HG03565 (cell line): ENCODE results near the gene GART.
"Not testable (repeated sequence)": the region's sequence is repeated elsewhere in the genome, so short reads cannot be mapped to it uniquely, and the experiment has no call there.

Source experiments
- ATAC-seq: cut with Tn5 transposase; IDR thresholded peaks from one replicate; pipeline ENCODE4 v1.9.1; 2021; ENCODE audit warnings: mild to moderate bottlenecking, moderate library complexity; ENCODE audit not compliant: unreplicated experiment

The GART gene

DNA sequence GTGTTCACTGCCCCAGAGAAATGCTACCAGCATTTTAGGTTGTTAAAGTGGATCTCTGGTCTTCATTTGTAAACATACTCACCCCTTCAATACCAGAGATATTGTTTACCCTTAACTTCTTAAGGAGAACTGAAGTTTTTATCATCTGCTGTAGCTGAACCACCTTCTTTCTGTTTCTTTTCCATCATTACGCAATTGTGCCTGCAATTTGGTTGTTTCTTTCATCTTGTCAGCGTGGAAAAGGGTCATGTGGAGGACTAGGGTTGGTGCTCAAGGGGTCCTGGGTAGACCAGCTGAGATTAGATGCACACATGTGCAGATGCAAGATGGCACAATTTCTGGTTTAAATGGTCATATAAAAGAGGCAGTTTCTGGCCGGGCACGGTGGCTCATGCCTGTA, 23.0 kb downstream of the GART start:
- ATAC-seq = no peak

DNA sequence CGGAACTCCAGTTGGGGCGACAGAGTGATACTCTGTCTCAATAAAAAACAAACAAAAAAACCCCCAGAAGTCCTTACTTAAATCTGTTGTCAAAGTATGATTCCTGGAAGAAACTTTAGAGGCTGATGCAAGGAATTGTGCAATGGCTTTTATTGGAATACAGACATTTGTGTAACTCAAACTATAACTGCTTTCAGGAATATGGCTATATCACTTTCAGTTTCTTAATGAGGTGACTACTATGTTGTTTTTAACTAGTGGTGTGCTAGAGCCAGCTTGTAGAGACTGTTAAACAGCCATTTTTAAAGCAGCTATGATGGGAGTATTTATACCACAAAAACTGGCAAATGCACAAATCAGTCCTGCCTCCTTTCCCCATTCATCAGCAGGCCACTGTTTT, 27.7 kb downstream of the GART start:
- ATAC-seq = no peak

DNA sequence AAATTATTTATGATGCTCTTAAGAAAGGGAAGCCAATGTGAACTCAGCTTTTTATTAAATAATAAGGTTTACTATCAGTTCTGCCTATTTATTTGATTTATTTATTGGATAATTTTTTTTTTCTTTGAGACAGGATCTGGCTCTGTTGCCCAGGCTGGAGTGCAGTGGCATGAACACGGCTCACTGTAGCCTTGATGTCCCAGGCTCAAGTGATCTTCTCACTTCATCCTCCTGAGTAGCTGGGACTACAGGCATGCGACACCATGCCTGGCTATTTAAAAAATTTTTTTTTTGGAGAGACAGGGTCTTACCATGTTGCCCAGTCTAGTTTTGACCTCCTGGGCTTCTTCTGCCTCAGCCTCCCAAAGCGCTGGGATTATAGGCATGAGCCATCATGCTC, 29.4 kb downstream of the GART start:
- ATAC-seq = no peak

DNA sequence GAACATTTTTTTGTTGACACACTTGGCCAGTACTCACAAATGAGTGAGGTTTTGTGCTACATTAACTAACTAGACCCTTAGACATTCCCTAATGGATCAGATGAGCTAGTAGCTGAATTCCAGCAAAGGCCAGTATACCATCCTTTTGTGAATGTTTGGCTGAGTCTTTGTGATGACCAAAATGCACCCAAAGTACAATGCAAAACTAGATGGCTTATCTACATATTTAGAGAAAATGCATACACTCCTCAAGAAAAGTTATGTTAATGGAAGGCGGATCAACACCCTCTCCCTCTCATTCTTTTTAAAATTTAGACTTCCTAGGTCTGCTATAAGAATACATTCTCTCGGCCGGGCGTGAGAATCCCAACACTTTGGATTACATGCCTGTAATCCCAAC, 30.3 kb downstream of the GART start:
- no peak for ATAC-seq

DNA sequence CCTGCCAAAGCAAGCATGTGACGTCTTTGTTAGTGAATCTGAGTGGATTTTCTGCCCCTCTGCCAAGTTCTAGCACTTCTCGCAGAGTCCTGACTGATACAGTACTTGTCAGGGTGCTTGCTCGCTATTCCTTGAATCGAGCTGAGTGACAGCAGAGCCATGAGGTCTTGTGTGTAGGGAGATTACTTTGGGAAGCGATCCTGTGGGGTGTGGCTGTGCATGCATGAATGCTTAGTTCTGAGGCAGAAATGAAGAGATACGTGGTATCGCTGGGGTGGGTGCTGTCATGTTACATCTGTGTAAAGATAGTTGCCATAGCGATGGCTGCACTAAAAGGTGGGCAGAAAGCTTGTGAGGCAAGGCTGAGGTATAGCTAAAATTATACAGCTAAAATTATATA, 31.1 kb downstream of the GART start:
- no peak for ATAC-seq

DNA sequence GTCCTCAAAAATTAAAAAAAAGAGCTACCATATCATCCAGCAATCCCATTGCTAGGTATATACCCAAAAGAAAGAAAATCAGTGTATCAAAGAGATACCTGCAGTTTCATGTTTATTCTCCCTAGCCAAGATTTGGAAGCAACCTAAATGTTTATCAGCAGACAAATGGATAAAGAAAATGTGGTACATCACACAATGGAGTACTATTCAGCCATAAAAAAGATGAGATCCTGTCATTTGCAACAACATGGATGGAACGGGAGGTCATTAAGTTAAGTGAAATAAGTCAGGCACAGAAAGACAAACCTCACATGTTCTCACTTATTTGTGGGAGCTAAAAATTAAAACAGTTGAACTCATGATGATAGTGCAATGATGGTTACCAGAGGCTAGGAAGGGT, 34.9 kb downstream of the GART start:
- ATAC-seq = not testable (repeated sequence)

DNA sequence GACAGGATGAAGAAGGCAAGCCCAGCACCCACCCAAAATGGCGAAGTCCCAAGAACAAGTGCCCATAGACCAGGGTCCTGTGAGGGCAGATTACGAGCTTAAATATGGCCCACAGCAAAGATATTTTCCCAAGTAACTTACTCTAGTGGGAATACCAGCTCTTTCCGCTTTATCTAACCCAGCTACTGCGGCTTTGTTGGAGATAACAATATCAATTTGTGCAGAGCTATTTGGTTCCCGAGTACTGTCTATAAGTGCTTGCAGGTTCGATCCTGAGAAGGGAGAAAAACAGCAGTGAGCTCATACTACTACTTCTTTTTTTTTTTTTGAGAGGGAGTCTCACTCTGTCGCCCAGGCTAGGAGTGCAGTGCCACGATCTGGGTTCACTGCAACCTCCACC, 36.1 kb downstream of the GART start:
- no peak for ATAC-seq

DNA sequence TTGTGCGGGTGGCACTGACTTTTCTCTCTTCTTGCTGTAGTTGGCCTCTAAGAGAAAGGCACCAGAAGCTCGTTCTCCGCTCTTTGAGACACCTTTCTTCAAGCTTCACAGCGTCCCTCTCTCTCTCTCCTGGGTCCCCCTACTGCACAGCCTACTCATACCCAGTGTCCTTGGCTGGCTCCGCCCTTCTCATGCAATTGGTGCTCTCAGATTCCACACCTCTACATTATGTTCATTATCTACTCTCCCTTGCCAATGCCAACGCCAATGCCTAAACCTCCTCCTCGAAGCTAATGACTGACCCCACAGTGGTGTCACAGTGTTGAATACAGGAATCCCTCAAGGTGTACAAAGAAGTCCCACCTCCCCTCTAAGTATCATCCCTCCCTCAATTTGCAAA, 45.6 kb downstream of the GART start:
- no peak for ATAC-seq

DNA sequence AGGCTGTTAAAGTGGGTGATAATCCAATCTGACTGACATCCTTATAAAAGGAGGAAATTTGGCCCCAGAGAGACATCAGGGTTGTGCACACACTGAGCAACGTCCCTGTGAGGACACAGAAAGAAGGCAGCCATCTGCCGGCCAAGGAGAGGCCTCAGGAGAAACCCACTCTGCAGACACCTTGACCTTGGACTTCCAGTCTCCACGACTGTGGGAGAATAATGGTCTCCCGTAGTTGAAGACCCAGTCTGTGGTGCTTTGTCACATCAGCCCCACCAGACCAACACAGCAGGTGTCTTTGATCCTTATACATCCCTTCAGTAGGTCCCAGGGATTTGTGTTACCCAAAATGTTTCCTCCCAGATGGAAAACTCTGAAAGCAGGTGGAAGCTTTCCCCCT, 46.2 kb downstream of the GART start:
- no peak for ATAC-seq

DNA sequence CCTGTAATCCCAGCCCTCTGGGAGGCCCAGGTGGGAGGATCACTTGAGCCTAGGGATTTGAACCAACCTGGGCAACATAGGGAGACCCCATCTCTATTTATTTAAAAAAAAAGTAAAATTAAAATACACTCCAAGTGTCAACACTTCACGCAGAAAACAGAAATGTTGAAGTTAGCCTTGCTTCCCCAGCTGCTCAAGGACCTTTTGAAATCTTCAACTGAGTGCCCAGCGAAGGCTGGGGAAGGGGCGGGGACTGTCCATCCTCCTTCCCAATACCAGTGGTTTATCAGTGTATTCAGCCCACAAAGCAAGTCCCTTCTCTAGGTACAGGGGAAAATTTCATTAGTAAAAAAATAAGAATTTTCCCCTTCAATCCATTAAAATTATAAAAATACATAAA, 48.2 kb downstream of the GART start:
- no peak for ATAC-seq

DNA sequence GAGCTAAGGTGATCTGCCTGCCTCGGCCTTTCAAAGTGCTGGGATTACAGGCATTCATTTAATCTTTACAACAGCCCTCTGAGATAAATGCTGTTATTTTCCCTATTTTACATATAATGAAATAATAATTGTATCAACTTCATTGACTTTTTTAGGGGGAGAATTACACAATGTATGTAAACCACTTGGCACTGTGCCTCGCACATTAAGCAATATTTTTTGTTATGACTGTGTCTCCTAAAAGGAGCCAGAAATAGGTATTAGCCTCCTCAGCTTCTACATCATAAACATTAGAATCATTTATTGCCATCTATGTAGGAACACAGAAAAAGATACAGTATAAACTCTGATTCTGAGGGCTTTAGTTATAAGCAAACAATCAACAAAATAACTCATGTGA, 49.3 kb downstream of the GART start:
- ATAC-seq = no peak

DNA sequence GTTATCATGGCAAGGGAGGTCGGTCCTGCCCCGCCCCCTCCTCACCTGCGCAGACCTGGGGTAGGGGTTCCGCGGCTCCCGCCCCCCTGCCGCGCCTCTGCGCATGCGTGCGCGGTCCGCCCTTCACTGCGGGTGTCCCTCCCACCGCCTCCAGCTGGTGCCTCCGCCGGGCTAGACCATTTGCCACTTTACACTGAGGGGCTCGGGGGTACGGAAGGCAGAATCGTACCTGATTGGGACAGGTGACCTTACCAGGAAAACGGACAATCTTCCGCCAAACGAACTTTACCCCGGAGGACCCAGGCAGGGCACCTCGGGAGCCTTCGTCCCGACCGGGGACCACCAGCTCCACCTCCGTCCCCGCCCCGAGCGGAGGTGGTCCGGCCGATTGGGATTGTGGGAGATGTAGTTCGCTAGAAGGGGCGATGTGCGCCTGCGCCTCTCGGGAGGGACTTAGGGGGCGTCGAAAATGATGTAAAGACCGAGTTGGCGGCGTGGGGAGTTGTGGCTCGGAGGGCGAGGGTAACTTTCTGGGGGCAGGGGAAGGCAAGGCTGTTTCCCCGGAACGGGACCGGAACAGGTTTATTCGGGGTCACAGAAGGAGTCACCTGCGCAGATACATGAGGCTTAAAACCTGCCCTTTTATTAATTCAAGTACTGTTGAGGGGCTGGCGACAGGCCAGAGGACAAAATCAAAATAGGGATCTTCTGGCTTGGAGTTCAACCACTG, 50.4 kb downstream of the GART start, which contains the start of gene DNAJC28:
DNAJC28 (minus strand) TSS at position 344 of the 730 bp plus-strand sequence. CDS start 2,323 bp downstream, outside the sequence.
- ATAC-seq = peak; percentile 93

DNA sequence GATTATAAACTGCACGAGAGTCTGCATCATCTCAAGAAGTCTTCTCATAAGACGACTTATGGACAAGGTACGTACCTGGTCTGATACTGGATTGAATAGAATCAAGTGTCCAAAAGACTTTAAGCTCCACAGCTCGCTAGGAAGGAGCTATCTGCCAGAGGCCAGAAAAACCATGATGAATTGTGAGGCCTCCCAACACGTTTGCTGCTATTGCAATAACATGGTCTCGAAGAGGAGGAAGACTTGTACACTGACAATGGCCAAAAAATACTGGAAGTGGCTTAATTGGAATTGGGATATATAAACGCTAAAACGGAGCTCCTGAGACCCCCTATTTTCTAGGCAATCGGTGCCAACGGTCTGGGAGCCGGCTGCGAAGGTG, 50.9 kb downstream of the GART start:
- ATAC-seq = no peak

DNA sequence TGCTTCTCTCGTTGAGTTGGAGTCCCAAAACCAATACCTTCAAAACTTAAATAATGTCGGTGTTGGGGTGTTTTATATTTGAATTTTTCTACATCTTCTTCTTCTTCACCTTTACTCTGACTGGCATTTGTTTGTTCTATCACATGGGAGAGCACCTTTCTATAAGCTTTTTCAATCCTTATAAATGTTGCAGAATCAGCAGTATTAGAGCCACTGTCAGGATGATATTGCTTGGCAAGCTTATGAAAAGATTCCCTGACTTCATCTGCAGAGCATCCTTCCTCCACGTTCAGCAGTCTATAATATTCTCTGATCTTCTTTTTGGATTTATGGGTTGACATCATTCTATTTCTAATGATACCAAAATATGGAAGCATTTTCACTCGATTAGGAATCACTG, 53.0 kb downstream of the GART start:
- no peak for ATAC-seq

DNA sequence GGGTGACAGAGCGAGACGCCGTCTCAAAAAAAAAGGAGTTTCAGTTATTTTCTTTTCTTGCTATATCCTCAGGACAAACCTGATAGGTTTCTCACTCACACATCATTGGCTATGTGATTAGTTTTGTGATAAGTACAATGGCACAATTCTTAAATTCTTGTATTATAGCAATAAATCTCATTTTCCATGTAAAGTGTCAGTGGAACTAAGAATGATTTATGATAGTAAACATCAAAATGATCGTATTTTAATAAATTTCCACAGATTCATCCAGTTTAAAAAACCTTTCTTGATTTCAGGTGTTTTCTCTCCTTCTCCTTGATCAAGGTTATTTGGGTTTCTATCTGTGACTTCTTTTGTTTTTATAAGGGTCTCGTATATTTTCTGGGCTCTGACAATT, 53.9 kb downstream of the GART start:
- no peak for ATAC-seq

DNA sequence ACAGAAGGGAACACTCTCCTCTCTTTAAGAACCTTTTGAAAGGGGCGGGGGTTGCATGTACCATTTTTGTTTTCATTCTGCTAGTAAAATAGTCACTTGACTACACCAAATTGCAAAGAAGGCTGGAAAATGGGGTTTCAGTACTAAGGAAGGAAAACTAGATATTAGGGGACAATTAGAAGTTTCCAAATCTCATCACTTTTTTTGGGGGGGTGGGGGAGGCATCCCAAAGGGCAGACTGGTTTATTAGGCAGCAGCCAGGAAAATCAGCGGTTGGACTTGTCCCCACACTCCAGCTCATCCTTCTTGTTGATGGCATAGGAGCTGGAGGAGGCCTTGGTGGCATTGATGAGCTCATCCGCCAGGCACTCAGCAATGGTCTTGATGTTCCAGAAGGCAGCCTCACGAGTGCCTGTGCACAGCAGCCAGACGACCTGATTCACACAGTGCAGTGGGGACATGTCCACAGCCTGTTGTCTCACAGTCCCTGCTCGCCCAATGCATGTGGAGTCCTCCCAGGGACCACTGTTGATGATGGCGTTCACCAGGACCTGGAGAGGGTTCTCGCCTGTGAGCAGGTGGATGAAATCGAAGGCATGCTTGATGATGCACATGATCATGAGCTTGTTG, 60.5 kb downstream of the GART start:
- no peak for ATAC-seq

DNA sequence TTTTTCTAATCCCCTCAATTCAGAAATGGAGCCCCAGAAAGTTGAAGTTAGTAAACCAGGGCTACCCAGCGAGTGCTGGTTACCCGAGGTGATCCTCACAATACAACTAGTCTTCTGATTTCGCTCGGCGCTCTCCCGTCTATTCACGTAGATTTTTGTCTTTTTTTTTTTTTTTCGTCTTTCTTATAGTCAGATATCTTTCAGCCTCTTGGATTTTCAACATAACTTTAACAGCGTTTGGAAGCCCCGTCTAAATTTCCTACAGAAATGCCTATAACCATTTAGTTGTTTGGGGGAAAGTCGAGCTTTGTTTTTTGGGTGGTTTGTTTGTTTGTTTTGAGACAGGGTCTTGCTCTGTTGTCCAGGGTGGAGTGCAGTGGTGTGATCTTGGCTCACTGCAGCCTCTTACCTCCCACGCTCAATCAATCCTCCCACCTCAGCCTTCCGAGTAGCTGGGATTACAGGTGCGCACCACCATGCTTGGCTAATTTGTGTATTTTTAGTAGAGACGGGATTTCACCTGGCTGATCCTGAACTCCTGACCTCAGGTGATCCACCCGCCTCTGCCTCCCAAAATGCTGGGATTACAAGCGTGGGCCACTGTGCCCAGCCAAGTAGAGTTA, 61.3 kb downstream of the GART start:
- ATAC-seq = no peak

DNA sequence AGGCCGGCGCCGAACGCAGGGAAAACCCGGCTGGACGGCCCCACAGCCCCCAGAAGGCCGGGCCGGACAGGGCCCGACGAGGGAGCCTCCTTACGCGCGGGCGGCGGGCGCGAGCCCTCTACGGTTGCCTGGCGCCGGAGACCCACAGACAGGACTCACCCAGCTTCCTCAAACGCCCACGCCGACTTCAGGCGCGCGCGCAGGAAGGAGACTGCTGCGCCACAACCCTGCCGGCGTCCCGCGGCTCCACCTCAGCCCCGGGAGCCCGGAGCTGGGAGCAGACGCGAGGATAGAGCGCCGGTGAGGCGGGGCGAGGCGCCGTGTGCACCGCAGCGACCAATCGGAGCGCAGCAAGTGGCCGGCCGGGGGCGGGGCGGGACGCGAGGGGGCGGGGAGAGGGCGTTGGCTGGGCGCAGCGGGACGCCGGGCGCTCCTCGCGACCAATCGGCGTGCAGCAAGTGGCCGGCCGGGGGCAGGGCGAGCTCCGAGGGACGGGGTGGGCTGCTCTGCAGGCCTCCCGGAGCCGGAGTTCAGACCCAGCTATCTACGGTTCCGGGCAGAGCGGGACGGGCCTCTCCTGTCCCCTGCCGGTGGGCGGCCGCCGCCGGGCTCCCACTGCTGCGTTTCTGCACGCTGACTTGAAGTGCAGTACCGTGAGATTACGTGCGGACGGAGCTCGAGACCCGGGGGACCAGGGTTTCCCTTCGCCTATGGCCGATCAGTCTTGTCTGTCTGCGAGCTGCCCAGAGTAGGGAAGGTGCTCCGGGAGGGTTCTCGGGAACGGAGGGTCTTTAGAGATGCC, 62.0 kb downstream of the GART start, which contains the start of gene TMEM50B:
TMEM50B (minus strand) TSS at position 296 of the 802 bp plus-strand sequence. CDS start 11,089 bp downstream, outside the sequence.
- peak; percentile 83 for ATAC-seq

DNA sequence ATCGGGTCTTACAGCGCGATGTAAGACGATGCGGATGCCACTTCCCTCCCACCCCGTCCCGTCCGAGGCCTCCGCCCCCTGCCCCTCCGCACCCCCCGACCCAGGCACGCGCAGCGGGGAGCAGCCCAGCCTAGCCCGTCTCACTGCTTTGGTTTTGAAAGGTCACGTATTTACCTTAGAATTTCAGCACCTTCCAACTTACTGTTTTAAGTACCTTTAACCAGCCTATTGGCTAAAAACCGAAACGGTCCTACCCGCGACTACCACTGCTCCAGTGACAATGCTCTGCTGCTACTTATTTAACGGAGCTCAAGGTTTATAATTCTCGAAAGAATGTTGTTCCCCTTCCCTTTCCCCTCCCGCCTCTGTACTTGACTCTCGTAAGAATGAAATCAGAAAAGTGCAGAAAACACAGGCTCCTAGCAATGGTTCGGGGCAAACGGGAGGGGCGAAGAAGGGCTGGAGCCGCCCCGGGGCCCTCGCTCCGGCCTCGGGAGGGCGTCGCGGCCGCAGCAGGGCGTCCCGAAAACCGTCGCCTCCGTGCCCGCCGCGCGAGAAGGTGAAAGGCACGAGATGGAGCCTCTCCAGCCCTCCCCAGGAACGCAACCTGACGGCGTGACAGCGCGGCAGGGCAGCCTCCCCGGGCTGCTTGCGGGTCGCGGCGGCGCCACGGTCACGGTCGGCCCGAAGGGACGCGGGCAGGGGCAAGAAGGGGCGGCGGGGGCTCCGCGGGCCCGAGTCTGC, 62.8 kb downstream of the GART start:
- ATAC-seq = no peak

DNA sequence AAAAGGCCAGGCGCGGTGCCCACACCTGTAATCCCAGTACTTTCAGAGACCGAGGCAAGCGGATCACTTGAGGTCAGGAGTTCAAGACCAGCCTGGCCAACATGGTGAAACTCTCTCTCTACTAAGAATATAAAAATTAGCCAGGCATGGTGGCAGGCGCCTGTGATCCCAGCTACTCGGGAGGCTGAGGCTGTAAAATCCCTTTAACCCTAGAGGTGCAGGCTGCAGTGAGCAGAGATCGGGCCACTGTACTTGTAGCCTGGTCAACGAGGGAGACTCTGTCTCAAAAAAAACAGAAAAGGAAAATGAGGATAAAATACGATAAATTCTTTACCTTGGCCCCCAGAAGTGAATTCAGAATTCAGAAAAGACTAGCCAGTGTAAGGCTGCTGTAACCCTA, 63.7 kb downstream of the GART start:
- ATAC-seq = no peak

DNA sequence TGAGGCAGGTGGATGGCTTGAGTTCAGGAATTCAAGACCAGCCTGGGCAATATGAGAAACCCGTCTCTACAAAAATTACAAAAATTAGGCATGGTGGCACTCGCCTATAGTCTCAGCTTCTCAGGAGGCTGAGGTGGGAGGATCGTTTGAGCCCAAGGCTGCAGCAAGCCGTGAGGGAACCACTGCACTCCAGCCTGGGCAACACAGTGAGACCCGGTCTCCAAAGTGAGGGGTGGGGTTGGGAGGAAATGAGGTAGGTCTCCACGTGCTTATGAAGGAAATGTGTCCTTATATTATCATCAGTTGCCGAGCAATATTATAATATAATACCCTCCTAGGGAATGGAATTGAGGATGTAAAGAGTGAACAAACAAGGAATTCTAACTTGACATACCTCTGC, 64.9 kb downstream of the GART start:
- ATAC-seq = no peak
